ENCODE measurements around the gene CPNE8.
"Not testable (repeated sequence)": the region's sequence is repeated elsewhere in the genome, so short reads cannot be mapped to it uniquely, and the experiment has no call there.

Gene CPNE8

DNA sequence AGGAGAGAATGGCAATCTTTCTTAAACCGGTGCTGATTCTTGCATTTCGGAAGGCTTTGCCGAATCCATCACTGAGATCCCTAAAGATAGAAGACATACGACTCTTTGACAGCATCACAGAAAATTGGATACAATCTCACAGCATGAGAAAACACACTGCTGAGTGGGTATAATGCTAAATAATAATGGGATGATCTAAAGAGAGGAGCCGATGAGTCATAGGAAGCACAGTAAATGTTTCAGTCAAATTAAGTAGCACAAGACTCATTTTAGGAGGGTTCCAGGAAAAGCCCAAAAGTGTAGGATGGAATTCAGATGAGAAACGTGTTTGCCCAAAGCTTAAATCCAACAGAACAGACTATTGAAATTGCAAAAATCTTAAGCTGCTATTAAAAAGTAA, 81.7 kb downstream of the CPNE8 start:
- no peak for ATAC-seq

- no peak for ATAC-seq
Observed at GRCh38 chr12:38823314-38823713, 82.1 kb downstream of the CPNE8 start.

- no peak for ATAC-seq
Observed at GRCh38 chr12:38817942-38818341, 87.4 kb downstream of the CPNE8 start.

DNA sequence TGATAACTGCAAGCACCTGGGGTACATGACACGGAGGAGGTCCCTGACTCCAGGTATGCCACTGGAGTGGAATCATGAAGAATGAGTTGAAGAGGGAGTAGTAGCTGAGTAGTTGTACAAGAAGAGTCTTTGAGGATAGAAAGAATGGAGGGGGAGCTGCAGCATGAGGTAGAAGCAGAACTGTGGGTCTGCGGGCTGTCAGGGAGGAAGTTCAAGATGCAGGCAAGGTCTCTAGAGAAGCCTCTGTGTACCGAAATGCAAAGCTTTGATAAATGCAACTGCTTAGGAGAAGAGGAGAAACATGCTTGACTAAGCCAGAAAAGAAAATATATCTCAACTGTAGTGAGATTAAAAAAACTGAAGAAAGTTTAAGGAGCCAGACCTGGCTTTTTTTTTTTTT, 91.5 kb downstream of the CPNE8 start:
- no peak for ATAC-seq

- no peak for ATAC-seq
Observed at GRCh38 chr12:38811814-38812356, 93.5 kb downstream of the CPNE8 start.

- no peak for ATAC-seq
Observed at GRCh38 chr12:38809832-38810231, 95.6 kb downstream of the CPNE8 start.

- no peak for ATAC-seq
Observed at GRCh38 chr12:38788106-38788505, 117.3 kb downstream of the CPNE8 start.

- no peak for ATAC-seq
Observed at GRCh38 chr12:38785381-38785780, 120.0 kb downstream of the CPNE8 start.

- no peak for ATAC-seq
Observed at GRCh38 chr12:38783304-38783703, 122.1 kb downstream of the CPNE8 start.

GRCh38 chr12:38782359-38782758, 123.0 kb downstream of the CPNE8 start:
- no peak for ATAC-seq

DNA sequence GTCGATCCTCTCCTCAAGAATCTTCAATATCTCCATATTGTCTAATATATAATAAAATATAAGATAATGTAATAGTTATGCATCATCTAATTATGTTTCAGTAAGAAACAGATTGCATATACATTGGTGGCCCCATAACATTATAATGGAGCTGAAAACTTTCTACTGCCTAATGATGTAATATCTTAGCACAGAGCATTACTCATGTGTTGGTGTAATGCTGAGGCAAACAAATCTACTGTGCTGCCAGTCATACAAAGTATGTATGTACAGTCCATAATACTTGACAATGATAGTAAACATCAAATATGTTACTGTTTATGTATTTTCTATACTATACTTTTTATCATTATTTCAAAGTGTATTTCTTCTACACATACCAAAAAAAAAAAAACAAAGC, 128.7 kb downstream of the CPNE8 start:
- no peak for ATAC-seq

DNA sequence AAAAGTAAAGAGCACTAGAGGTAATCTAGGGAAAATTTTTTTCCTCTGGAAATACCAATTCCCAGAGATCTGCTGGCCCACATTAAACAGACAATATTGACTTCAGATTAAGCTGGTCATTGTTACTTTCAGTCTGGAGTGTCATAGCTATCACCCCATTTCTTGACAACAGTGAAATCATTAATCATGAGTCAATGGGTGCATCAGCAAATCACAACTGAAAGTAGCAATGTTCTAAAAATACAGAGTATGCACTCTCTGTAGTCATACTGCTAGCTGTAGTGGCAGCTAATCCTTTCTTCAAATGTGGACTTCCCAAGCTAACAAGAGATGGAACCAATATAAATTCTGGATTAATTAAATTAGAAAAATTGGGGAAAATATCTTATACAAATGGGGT, 129.9 kb downstream of the CPNE8 start:
- peak; percentile 54 to 58 for ATAC-seq

DNA sequence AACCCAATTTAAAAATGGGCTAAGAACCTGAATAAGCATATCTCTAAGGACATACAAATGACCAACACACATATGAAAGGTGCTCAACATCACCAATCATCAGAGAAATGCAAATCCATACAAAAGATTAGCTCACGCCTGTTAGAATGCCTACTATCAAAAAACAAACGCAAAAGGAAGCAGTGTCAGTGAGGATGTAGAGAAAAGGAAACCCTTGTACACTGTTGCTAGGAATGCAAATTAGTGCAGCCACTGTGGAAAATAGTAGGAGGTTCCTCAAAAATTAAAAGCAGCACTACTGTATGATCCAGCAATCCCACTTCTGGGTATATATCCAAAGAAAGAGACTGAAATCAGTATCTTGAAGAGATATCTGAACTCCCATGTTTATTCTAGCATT, 133.0 kb downstream of the CPNE8 start:
- no peak for ATAC-seq

DNA sequence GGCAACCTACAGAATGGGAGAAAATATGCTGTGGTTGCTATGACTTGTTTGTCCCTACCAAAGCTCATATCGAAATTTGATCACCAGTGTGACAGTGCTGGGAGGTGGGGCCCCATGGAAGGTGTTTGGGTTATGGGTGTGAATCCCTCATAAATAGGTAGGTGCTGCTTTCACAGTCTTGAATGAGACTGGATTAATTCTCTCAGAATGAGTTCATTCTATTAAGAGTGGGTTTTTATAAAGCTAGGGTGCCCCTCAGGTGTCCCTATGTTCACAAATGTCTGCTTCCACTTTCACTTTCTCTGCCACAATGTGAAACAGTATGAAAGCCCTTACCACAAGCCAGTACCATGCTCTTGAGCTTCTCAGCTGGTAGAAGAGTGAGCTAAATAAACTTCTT, 133.5 kb downstream of the CPNE8 start:
- peak; percentile 74 to 77 for ATAC-seq

DNA sequence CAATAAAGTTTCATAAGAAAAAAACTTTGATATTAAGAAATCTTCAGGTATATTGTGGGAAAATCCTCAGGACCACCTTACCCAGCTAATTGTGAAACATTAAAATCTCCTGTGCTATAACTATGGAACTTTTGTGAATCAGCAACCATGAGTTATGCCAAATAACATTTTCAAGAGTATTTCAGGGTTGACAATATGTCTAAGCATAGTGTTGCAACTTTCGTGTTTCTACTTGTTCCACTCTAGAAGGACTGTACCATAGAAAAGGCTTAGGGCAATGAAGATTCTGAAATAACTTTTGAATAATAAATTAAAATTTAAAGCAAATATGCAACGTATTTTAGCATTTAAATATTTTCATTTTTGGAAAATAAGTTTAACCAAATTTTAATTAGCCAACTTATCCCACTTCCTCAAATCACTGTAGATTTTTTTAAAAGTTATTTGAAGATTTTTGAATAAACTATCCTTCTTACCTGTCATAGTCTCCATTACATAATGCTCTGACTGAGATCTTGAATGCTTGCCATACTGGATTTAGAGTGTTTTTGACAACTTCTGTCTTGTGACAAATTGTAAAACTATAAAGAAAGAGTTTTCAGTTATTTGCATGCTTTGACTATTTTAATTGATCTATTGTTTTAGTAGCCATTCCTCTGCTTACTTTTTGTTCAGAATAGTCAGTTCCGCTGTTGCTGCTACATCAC, 143.6 kb downstream of the CPNE8 start:
- no peak for ATAC-seq

GRCh38 chr12:38761111-38761510, 144.3 kb downstream of the CPNE8 start:
- no peak for ATAC-seq

DNA sequence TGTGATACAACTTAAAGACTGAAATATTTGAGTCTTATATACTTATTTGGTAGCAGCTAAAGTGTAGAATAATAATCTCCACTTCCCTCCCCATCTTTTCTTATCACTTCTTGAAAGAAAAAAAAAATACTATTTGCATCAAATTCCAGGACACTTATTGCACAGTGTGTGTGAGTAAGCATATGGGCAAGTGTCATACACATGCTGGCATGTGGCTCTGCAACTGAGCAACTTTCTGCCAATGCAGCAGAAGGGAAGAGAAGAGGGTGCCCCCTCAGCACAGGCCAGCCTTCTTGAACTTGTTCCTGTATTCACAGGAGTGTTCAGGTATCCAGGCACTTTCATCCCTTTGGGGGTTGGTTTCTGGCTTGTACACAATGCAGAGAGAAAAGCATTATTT, 145.8 kb downstream of the CPNE8 start:
- ATAC-seq: no peak

DNA sequence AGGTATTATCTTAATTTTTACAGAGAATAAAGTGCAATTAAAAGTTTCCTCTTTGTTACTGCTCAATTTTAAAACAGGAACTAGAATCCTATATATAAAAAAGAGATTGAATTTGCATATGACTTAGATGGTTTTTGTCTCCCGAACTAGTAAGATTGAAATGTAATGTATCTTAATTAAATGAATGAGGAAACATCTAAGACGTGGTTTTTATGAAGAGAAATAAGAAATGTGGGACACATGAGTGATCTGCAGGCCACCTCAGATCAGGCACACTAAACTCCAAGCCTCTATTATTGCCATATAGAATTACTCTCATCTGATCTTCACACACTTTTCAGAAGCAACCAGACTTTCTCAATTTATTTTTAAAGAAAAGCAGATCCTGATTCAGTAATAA, 158.6 kb downstream of the CPNE8 start:
- no peak for ATAC-seq

DNA sequence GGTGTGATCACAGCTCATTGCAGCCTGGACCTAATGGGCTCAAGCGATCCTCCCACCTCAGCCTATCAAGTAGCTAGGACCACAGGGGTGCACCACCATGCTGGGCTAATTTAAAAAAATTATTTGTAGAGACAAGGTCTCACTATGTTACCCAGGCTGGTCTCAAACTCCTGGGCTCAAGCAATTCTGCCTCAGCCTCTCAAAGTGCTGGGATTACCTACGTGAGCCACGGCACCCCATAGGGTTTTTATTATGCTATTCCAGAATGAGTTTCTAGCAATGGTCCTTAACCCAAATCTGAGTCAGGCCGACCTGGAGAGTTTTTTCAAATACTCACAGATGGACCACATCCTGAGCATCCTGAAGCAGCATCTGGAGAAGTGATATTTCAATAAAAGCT, 159.8 kb downstream of the CPNE8 start:
- ATAC-seq: no peak

- ATAC-seq: no peak
Observed at GRCh38 chr12:38744041-38744440, 161.3 kb downstream of the CPNE8 start.

DNA sequence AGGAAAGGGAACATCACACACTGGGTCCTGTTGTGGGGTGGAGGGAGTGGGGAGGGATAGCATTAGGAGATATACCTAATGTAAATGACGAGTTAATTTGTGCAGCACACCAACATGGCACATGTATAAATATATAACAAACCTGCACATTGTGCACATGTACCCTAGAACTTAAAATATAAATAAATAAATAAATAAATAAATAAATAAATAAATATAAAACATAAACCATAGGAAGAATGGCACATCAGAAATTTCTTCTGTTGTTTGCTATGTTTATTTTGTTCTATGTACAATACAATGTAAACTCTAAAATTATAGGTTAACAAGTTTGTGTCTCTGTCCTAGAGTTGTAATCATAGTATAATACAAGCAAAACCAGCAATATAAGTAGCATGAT, 162.9 kb downstream of the CPNE8 start:
- not testable (repeated sequence) for ATAC-seq

GRCh38 chr12:38736821-38737220, 168.6 kb downstream of the CPNE8 start:
- ATAC-seq: no peak

GRCh38 chr12:38732761-38733160, 172.6 kb downstream of the CPNE8 start:
- ATAC-seq: no peak

- no peak for ATAC-seq
Observed at GRCh38 chr12:38728894-38729293, 176.5 kb downstream of the CPNE8 start.
